H1 (cell line): Measurements from ENCODE around the gene HS3ST1. TPM values are rescaled to one million over a fixed set of nuclear protein-coding genes. Genes with fewer than 3 reads are reported as not detected.

Source experiments
- BCL11A ChIP-seq, 2 experiments: IDR thresholded peaks; one replicate each; pipeline ENCODE4 v1.6.1; 2011; ENCODE audit warnings: low read depth in 2 of 2, low read length in 2 of 2, mild to moderate bottlenecking in 2 of 2
- HDAC6 ChIP-seq: IDR thresholded peaks from one replicate; pipeline ENCODE4 v1.7.1; 2012; ENCODE audit warnings: low read depth, mild to moderate bottlenecking, inconsistent platforms, low read length, moderate library complexity
- RFX5 ChIP-seq: IDR thresholded peaks from 2 replicates; pipeline ENCODE4 v1.6.1; 2011; ENCODE audit warnings: low read depth, low read length, improper control_type of control experiment, borderline replicate concordance
- polyA plus RNA-seq, 7 experiments: library from polyadenylated mRNA; depleted of rRNA in 3 of 7; stranded (reverse) in 5 of 7; unstranded in 2 of 7; fragments of >200 nt in 5 of 7; fragments of 200-250 nt in 2 of 7; gene quantifications; 1 replicate in 5 of 7; 2 replicates in 1 of 7; 4 replicates in 1 of 7; pipeline versions ENCODE4 v1.2.1 to v1.2.3, GENCODE V29; 2011 to 2013; ENCODE audit warnings: missing spikeins in 2 of 7, mixed read lengths in 2 of 7
- total RNA-seq: library from RNA; stranded (reverse); fragmentation: NEBNext Ultra II Directional; extraction: Animal tissue kit (Norgen Biotek cat#: 25700); gene quantifications from 2 replicates; pipeline ENCODE4 v1.2.1, GENCODE V29; 2021

HS3ST1 gene
- total and polyA plus RNA-seq, 2 of the 8 experiments (the other 6 are each of a cell fraction or from before 2014, with no cell fraction given), result 0.50 to 1.5 TPM

DNA sequence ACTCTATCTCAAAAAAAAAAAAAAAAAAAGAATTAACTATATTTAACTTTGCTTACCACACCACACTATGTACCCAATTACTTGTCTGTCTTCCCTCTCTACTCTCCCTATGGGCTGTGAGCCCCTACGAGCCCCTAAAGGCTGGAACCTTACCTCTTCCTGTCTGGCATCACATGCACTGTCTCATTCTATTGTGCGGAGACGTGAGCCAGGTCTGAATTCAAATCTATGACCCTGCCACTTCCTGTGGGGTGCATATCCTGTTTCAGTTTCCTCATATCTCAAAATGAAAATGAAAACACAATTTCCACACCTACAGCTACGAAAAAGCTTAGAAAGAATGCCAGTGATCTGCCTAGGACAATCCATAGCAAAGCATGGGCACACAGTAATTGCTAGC, 42.9 kb upstream of the HS3ST1 start (continued):
- TF ChIP-seq BCL11A (IDR thresholded peaks at IDR 0.05; ENCODE audit: low read depth in 2 of 2, low read length in 2 of 2) (no peak), RFX5 (no peak), HDAC6 (no peak)
